Measurements from ENCODE around the gene FGF7.

- TF ChIP-seq POLR2A (IDR thresholded peaks at IDR 0.05) = no peak
- TF ChIP-seq, protein P1, sequence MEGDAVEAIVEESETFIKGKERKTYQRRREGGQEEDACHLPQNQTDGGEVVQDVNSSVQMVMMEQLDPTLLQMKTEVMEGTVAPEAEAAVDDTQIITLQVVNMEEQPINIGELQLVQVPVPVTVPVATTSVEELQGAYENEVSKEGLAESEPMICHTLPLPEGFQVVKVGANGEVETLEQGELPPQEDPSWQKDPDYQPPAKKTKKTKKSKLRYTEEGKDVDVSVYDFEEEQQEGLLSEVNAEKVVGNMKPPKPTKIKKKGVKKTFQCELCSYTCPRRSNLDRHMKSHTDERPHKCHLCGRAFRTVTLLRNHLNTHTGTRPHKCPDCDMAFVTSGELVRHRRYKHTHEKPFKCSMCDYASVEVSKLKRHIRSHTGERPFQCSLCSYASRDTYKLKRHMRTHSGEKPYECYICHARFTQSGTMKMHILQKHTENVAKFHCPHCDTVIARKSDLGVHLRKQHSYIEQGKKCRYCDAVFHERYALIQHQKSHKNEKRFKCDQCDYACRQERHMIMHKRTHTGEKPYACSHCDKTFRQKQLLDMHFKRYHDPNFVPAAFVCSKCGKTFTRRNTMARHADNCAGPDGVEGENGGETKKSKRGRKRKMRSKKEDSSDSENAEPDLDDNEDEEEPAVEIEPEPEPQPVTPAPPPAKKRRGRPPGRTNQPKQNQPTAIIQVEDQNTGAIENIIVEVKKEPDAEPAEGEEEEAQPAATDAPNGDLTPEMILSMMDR (IDR thresholded peaks at IDR 0.05) = no peak
These were observed 37.4 kb downstream of the FGF7 start for GRCh38 chr15:49460411-49460941.

Data from Peyer's patch (tissue), 4 donors.